SU-DHL-6 (cell line): ENCODE results near the gene ABCC2.

Experiments used
- H2AFZ ChIP-seq: fragments of 200-600 bp; sonication (generic); 2 replicates; pipeline ENCODE4 v1.6.1; 2014; ENCODE audit warnings: low read depth, mild to moderate bottlenecking, moderate library complexity, mixed read lengths, antibody characterized with exemption, low read length; ENCODE audit not compliant: severe bottlenecking
- H3F3A ChIP-seq: fragments of 200-600 bp; shearing (Covaris generic); 2 replicates; pipeline ENCODE4 v1.6.0; 2016; ENCODE audit warnings: antibody characterized with exemption, mild to moderate bottlenecking; ENCODE audit not compliant: insufficient read depth
- H3K27ac ChIP-seq: fragments of 200-600 bp; sonication (generic); 2 replicates; pipeline ENCODE4 v1.5.1; 2016; ENCODE audit warnings: low read depth, mild to moderate bottlenecking, low read length, moderate library complexity, mixed read lengths
- H3K27me3 ChIP-seq: fragments of 200-600 bp; sonication (generic), shearing (Covaris generic); 2 replicates; pipeline ENCODE4 v1.6.0; 2014; ENCODE audit warnings: mild to moderate bottlenecking, low read length
- H3K36me3 ChIP-seq: fragments of 200-600 bp; sonication (generic); 2 replicates; pipeline ENCODE4 v1.6.1; 2014; ENCODE audit warnings: mild to moderate bottlenecking, low read length, mixed read lengths
- H3K4me2 ChIP-seq: fragments of 300-600, 200-600 bp; shearing (Covaris generic), sonication (generic); 2 replicates; pipeline ENCODE4 v1.6.0; 2014; ENCODE audit warnings: low read length, low read depth, mild to moderate bottlenecking; ENCODE audit not compliant: poor library complexity, severe bottlenecking
- H3K4me3 ChIP-seq: fragments of 200-600 bp; sonication (generic); 2 replicates; pipeline ENCODE4 v1.5.1; 2014; ENCODE audit warnings: antibody characterized with exemption, low read length, mild to moderate bottlenecking, mixed read lengths; ENCODE audit not compliant: insufficient read depth, poor library complexity, severe bottlenecking
- H3K79me2 ChIP-seq: fragments of 200-600 bp; sonication (generic); 2 replicates; pipeline ENCODE4 v1.6.1; 2014; ENCODE audit warnings: mild to moderate bottlenecking, low read length, moderate library complexity; ENCODE audit not compliant: insufficient read depth
- H3K9ac ChIP-seq: fragments of 200-600 bp; sonication (generic); 2 replicates; pipeline ENCODE4 v1.7.0; 2014; ENCODE audit warnings: mild to moderate bottlenecking, low read length
- H3K9me2 ChIP-seq: fragments of 200-600 bp; sonication (generic); replicated peaks from 2 replicates; pipeline ENCODE4 v1.6.1; 2014; ENCODE audit warnings: low read length; ENCODE audit not compliant: insufficient read depth
- H3K9me3 ChIP-seq: fragments of 200-600 bp; sonication (generic); 2 replicates; pipeline ENCODE4 v1.6.1; 2014; ENCODE audit warnings: low read length, mixed read lengths; ENCODE audit not compliant: insufficient read depth
- H4K20me1 ChIP-seq: fragments of 200-600 bp; sonication (generic); 2 replicates; pipeline ENCODE4 v1.6.1; 2014; ENCODE audit warnings: low read depth, mild to moderate bottlenecking, antibody characterized with exemption, low read length, moderate library complexity, mixed read lengths
- EZH2phosphoT487 ChIP-seq: fragments of 200-600 bp; sonication (generic), shearing (Covaris generic); conservative IDR thresholded peaks from 2 replicates; pipeline ENCODE4 v1.6.1; 2018; ENCODE audit warnings: mild to moderate bottlenecking, antibody characterized with exemption, low read length, moderate library complexity, mixed read lengths
- TF ChIP-seq, protein P1 (sequence below): fragments of 200-600 bp; sonication (generic); IDR thresholded peaks from one replicate; pipeline ENCODE4 v1.5.1; 2017; ENCODE audit warnings: antibody characterized with exemption, mild to moderate bottlenecking, low read length, moderate library complexity; ENCODE audit not compliant: insufficient read depth, poor library complexity, severe bottlenecking

Gene ABCC2

DNA sequence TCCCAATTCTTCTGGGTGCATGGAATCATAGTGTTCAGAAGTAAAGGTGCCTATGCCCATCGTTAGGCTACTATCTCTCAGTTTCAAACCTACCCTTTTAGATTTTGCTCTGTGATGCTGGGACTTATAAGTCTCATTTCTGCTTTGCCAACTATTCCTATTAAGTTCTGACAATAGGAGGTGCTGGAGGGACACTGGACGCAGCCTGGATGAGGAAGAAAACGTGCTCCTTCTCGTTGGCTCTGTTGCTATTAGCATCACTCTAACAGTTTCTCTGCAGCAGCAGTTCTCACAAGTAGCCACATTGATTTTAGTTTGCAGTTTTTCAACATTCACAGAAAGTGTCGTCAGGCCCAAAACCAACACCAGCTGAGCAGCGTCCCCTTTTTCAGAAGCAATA, 72.4 kb downstream of the ABCC2 start:
- Histone ChIP-seq H3F3A (no peaks in the 10 kb centered on the region), H3K27ac (no peak overlapping the region), H3K27me3 (no peaks in the 10 kb centered on the region), H3K4me3 (no peak overlapping the region), H3K79me2 (no peaks in the 10 kb centered on the region), H4K20me1 (no peaks in the 10 kb centered on the region), H3K9ac (no peak overlapping the region), H3K36me3 (no peaks in the 10 kb centered on the region), H3K9me2 (no peaks in the 10 kb centered on the region), H3K9me3 (no peaks in the 10 kb centered on the region), H3K4me2 (no peak overlapping the region), H2AFZ (no peak overlapping the region)
- TF ChIP-seq EZH2phosphoT487: no peak
- TF ChIP-seq, protein P1, sequence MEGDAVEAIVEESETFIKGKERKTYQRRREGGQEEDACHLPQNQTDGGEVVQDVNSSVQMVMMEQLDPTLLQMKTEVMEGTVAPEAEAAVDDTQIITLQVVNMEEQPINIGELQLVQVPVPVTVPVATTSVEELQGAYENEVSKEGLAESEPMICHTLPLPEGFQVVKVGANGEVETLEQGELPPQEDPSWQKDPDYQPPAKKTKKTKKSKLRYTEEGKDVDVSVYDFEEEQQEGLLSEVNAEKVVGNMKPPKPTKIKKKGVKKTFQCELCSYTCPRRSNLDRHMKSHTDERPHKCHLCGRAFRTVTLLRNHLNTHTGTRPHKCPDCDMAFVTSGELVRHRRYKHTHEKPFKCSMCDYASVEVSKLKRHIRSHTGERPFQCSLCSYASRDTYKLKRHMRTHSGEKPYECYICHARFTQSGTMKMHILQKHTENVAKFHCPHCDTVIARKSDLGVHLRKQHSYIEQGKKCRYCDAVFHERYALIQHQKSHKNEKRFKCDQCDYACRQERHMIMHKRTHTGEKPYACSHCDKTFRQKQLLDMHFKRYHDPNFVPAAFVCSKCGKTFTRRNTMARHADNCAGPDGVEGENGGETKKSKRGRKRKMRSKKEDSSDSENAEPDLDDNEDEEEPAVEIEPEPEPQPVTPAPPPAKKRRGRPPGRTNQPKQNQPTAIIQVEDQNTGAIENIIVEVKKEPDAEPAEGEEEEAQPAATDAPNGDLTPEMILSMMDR: no peak

DNA sequence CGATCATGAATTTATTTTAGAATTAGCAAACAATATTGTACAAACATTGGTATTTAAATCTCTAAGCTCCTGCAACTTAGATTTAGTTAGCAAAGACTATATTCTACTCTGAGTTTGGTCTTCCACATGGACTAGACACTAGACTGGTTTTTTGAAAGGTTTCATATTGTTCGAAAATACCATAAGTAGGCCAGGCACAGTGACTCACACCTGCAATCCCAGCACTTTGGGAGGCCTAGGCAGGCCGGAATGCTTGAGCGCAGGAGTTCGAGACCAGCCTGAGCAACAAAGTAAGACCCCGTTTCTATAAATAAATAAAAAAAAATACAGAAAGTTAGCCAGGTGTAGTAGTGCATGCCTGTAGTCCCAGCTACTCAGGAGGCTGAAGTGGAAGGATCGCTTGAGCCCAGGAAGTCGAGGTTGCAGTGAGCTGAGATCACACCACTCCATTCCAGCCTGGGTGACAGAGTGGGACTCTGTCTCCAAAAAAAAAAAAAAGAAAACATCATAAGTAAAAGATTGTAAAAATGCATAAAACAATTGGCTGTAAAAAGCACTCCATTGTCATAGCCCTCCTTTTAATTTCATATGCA, 73.1 kb downstream of the ABCC2 start:
- Histone ChIP-seq H3F3A (no peaks in the 10 kb centered on the region), H3K36me3 (no peaks in the 10 kb centered on the region), H3K9ac (no peak overlapping the region), H3K27ac (no peak overlapping the region), H4K20me1 (no peaks in the 10 kb centered on the region), H3K4me3 (no peak overlapping the region), H3K4me2 (no peak overlapping the region), H3K9me3 (no peaks in the 10 kb centered on the region), H3K79me2 (no peaks in the 10 kb centered on the region), H3K27me3 (no peaks in the 10 kb centered on the region), H3K9me2 (no peaks in the 10 kb centered on the region), H2AFZ (no peak overlapping the region)
- TF ChIP-seq, protein P1: no peak

DNA sequence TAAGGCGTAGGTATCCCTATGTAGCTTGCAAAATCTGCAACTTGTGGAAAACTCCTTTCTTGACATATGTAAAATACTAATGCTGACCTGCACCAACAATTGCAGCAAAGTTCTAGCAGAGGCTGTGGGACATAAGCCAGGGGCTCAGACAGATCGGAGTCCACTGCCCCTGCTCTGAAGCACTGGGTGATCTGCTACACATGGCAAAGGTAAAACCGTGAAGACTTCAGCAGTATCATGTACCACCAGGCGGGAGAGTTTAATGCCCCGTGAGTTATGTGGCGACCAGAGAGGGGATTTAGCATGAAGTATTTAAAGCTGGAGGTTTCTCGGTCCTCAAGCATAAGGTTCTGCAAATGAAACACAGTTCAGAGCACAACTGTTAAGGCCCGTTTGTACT, 76.4 kb downstream of the ABCC2 start:
- no peaks in the 10 kb centered on the region for H3K9me3 ChIP-seq
- no peaks in the 10 kb centered on the region for H3F3A ChIP-seq
- H3K4me2 ChIP-seq: no peak overlapping the region
- no peak for TF ChIP-seq EZH2phosphoT487
- TF ChIP-seq, protein P1: no peak
- H3K79me2 ChIP-seq: no peaks in the 10 kb centered on the region
- no peaks in the 10 kb centered on the region for H3K36me3 ChIP-seq
- H2AFZ ChIP-seq: no peak overlapping the region
- H3K27me3 ChIP-seq: no peaks in the 10 kb centered on the region
- no peak overlapping the region for H3K4me3 ChIP-seq
- H3K9ac ChIP-seq: no peak overlapping the region
- no peaks in the 10 kb centered on the region for H3K9me2 ChIP-seq
- H4K20me1 ChIP-seq: no peaks in the 10 kb centered on the region
- H3K27ac ChIP-seq: no peak overlapping the region
